HCT116 (cell line): ENCODE data around the gene MTG1. TPM values are rescaled to one million over a fixed set of nuclear protein-coding genes. Genes with fewer than 3 reads are reported as not detected.
A peak's percentile ranks its signal among the peaks of the same experiment; 100 is the strongest.

Experiments
- ATAC-seq: fragments of 200-7000 bp; cut with Tn5 transposase; 2 replicates; pipeline ENCODE4 v1.9.1; 2020; ENCODE audit warnings: mild to moderate bottlenecking, moderate library complexity
- BruUV-seq: library from RNA; stranded (reverse); fragments of 400-500 nt; replicated peaks from 2 replicates; lab custom pipeline; 2021; lab: Mats Ljungman, UMichigan
- CTCF ChIA-PET: fragments of 300-600 bp; sonication (Branson Sonifier 250); formaldehyde crosslinking; loops from one replicate; lab custom pipeline; 2021; ENCODE audit warnings: antibody characterized with exemption; lab: Charles Lee
- POLR2A ChIA-PET: fragments of 300-600, 350-600 bp; sonication (Branson Sonifier 250); formaldehyde crosslinking; loops from one replicate; lab custom pipeline; 2021; ENCODE audit warnings: antibody characterized with exemption; lab: Charles Lee
- RAD21 ChIA-PET, 2 experiments: fragments of 300-600 bp; sonication (Branson Sonifier 250); formaldehyde crosslinking; loops; one replicate each; lab custom pipeline; 2023; ENCODE audit warnings: low total read pairs in 2 of 2; ENCODE audit not compliant: uncharacterized antibody in 2 of 2, unreplicated experiment in 2 of 2, low non-redundant PET in 1 of 2; lab: Charles Lee
- DNase-seq: peaks from one replicate; pipeline ENCODE4 v3.0.0-alpha.2; 2010; ENCODE audit warnings: low read depth, low spot score
- H2AFZ ChIP-seq: fragments of 200-600 bp; shearing (Covaris generic), sonication (generic); 2 replicates; pipeline ENCODE4 v1.6.1; 2017; ENCODE audit warnings: low read depth, mixed run types, mixed read lengths, antibody characterized with exemption, low read length; ENCODE audit not compliant: poor library complexity, severe bottlenecking
- H3K27ac ChIP-seq: 2 replicates; pipeline ENCODE4 v1.5.1; 2012; ENCODE audit warnings: low read depth, low read length
- H3K27me3 ChIP-seq: fragments of 200-600 bp; sonication (generic); 2 replicates; pipeline ENCODE4 v1.6.1; 2016; ENCODE audit warnings: mixed run types, low read length, mixed read lengths; ENCODE audit not compliant: insufficient read depth
- H3K36me3 ChIP-seq, 2 experiments: fragments of 200-500 bp in 1 of 2; fragments of 200-600 bp in 1 of 2; sonication (Bioruptor generic) in 1 of 2; sonication (generic) in 1 of 2; 2 replicates each; pipeline versions ENCODE4 v1.5.1 to v1.6.1; 2014 to 2016; ENCODE audit warnings: low read length in 2 of 2, inconsistent platforms in 1 of 2, mixed read lengths in 1 of 2, mixed run types in 1 of 2; ENCODE audit not compliant: insufficient read depth in 2 of 2, control insufficient read depth in 1 of 2
- H3K4me1 ChIP-seq, 2 experiments: fragments of 200-600 bp in 1 of 2; sonication (generic) in 1 of 2; 2 replicates each; pipeline versions ENCODE4 v1.5.1 to v1.6.1; 2012 to 2017; ENCODE audit warnings: low read length in 2 of 2, inconsistent platforms in 1 of 2, mild to moderate bottlenecking in 1 of 2, mixed read lengths in 1 of 2, mixed run types in 1 of 2, moderate library complexity in 1 of 2; ENCODE audit not compliant: insufficient read depth in 2 of 2, control insufficient read depth in 1 of 2
- H3K4me2 ChIP-seq: fragments of 200-600 bp; sonication (generic); 2 replicates; pipeline ENCODE4 v1.6.1; 2017; ENCODE audit warnings: mixed run types, low read length, mixed read lengths
- H3K4me3 ChIP-seq, 2 experiments: fragments of 200-600 bp in 1 of 2; sonication (generic) in 1 of 2; replicated peaks in 1 of 2; 2 replicates each; pipeline ENCODE4 v1.5.1; 2011 to 2016; ENCODE audit warnings: low read length in 2 of 2, control low read depth in 1 of 2, low read depth in 1 of 2, mild to moderate bottlenecking in 1 of 2, mixed read lengths in 1 of 2, mixed run types in 1 of 2
- H3K79me2 ChIP-seq: fragments of 200-600 bp; sonication (generic); 2 replicates; pipeline ENCODE4 v1.6.1; 2017; ENCODE audit warnings: mild to moderate bottlenecking, mixed run types, low read length, moderate library complexity, mixed read lengths; ENCODE audit not compliant: insufficient read depth
- H3K9ac ChIP-seq: fragments of 200-600 bp; sonication (generic); 2 replicates; pipeline ENCODE4 v1.6.1; 2016; ENCODE audit warnings: low read length, mixed read lengths
- H3K9me2 ChIP-seq: fragments of 200-600 bp; sonication (generic), shearing (Covaris generic); 2 replicates; pipeline ENCODE4 v1.6.1; 2017; ENCODE audit warnings: mixed run types, mild to moderate bottlenecking, moderate library complexity; ENCODE audit not compliant: insufficient read depth
- H3K9me3 ChIP-seq, 2 experiments: fragments of 200-500 bp in 1 of 2; fragments of 200-600 bp in 1 of 2; sonication (Bioruptor generic) in 1 of 2; sonication (generic) in 1 of 2; 2 replicates each; pipeline ENCODE4 v1.6.1; 2014 to 2017; ENCODE audit warnings: low read length in 2 of 2, mixed read lengths in 2 of 2, inconsistent platforms in 1 of 2, low read depth in 1 of 2, mild to moderate bottlenecking in 1 of 2, mixed run types in 1 of 2, moderate library complexity in 1 of 2; ENCODE audit not compliant: control insufficient read depth in 1 of 2, insufficient read depth in 1 of 2
- H4K20me1 ChIP-seq: fragments of 200-600 bp; sonication (generic), shearing (Covaris generic); 2 replicates; pipeline ENCODE4 v1.6.1; 2017; ENCODE audit warnings: mixed run types, mild to moderate bottlenecking, moderate library complexity; ENCODE audit not compliant: insufficient read depth
- EZH2phosphoT487 ChIP-seq: fragments of 200-600 bp; IDR thresholded peaks from 2 replicates; pipeline ENCODE4 v1.6.1; 2018; ENCODE audit warnings: antibody characterized with exemption, borderline replicate concordance
- YY1 ChIP-seq: IDR thresholded peaks from 2 replicates; pipeline ENCODE4 v1.6.1; 2011; ENCODE audit warnings: low read length, low read depth, moderate library complexity, mild to moderate bottlenecking; ENCODE audit not compliant: insufficient replicate concordance; ENCODE audit errors: extremely low read depth
- ZFX ChIP-seq: fragments of 450-650 bp; IDR thresholded peaks from 2 replicates; pipeline ENCODE4 v1.6.1; 2017
- ZNF274 ChIP-seq: fragments of 200-500 bp; sonication (Bioruptor generic); IDR thresholded peaks from 2 replicates; pipeline ENCODE4 v1.6.1; 2014; ENCODE audit warnings: mild to moderate bottlenecking, low read depth, low read length, inconsistent platforms
- intact Hi-C: fragments of 100-400 bp; cut with micrococcal nuclease; formaldehyde crosslinking; loops from 2 replicates; pipeline ENCODE4 v1.10.0; 2022
- total RNA-seq: library from RNA; stranded (reverse); gene quantifications from one replicate; pipeline ENCODE4 v1.2.1, GENCODE V29; 2021; ENCODE audit not compliant: unreplicated experiment
- TF ChIP-seq, protein P1 (sequence below), 3 experiments: fragments of 200-600 bp in 1 of 3; sonication (generic) in 1 of 3; IDR thresholded peaks in 2 of 3; conservative IDR thresholded peaks in 1 of 3; 2 replicates each; pipeline ENCODE4 v1.5.1; 2012 to 2017; ENCODE audit warnings: low read depth in 2 of 3, low read length in 2 of 3, antibody characterized with exemption in 1 of 3, borderline replicate concordance in 1 of 3, control low read depth in 1 of 3, mild to moderate bottlenecking in 1 of 3, mixed read lengths in 1 of 3, mixed run types in 1 of 3, moderate library complexity in 1 of 3; ENCODE audit not compliant: insufficient read depth in 1 of 3
- TF ChIP-seq, protein P2 (sequence below): IDR thresholded peaks from 2 replicates; pipeline ENCODE4 v1.6.1; 2012; ENCODE audit warnings: low read depth

MTG1 gene
- total RNA-seq, 1 experiment from 2014 or later = 23.1 TPM

DNA sequence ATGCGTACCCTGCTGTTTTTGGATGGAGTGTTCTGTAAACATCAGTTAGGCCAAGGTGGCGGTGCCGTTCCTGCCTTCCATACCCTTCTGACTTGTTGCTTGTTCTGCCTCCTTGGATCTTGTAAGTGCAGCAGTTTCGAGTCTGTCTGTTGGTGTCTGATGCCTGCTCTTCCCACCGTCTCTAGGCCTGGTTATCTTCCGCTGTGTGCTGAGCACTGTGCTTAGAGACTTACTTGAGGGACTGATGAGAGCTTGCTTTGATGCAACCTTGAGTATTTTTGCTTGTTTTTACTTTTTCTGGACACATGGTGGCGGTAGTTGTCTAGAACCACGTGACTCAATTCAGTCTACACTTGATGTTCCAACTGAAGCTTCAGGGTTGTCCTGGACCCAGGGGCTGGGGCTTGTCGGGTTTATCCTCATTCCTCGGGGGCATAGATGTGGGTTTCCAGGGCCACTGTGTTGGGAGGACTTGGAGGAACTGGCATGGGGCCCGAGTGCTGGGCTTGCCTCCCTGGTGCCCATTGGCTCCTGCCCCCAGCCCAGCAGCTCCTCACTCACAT lies 44.8 kb downstream of the MTG1 start:
- peak; percentile 0 for DNase-seq
- Histone ChIP-seq H4K20me1 (no peaks in the 10 kb centered on the region), H3K4me3 (no peak overlapping the region), H3K27me3 (no peaks in the 10 kb centered on the region), H3K36me3 (no peaks in the 10 kb centered on the region), H3K9ac (no peak overlapping the region), H3K79me2 (no peaks in the 10 kb centered on the region), H3K4me1 (no peaks in the 10 kb centered on the region), H2AFZ (no peak overlapping the region), H3K9me3 (no peaks in the 10 kb centered on the region), H3K27ac (no peak overlapping the region), H3K4me2 (no peak overlapping the region), H3K9me2 (no peaks in the 10 kb centered on the region)
- intact Hi-C loops = no loop called here
- no TSS peak for BruUV-seq
- ChIA-PET CTCF (interaction anchor here (0.7 kb wide), 1 partner anchor 47 kb away, joined by 3 read pairs; no protein-coding TSS in a partner anchor), POLR2A (no interaction called here), RAD21 (interaction anchor here in 1 of 2 experiments (0.6 kb wide), 1 partner anchor 109 kb away, joined by 3 read pairs; no protein-coding TSS in a partner anchor)
- peak; percentile 52; the same call in 1 of the 2 replicates for ATAC-seq
- no peak for TF ChIP-seq EZH2phosphoT487
- TF ChIP-seq, protein P1, sequence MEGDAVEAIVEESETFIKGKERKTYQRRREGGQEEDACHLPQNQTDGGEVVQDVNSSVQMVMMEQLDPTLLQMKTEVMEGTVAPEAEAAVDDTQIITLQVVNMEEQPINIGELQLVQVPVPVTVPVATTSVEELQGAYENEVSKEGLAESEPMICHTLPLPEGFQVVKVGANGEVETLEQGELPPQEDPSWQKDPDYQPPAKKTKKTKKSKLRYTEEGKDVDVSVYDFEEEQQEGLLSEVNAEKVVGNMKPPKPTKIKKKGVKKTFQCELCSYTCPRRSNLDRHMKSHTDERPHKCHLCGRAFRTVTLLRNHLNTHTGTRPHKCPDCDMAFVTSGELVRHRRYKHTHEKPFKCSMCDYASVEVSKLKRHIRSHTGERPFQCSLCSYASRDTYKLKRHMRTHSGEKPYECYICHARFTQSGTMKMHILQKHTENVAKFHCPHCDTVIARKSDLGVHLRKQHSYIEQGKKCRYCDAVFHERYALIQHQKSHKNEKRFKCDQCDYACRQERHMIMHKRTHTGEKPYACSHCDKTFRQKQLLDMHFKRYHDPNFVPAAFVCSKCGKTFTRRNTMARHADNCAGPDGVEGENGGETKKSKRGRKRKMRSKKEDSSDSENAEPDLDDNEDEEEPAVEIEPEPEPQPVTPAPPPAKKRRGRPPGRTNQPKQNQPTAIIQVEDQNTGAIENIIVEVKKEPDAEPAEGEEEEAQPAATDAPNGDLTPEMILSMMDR (IDR thresholded peaks at IDR 0.05 in 2 of 3, conservative IDR thresholded peaks at IDR 0.05 in 1 of 3; ENCODE audit: borderline replicate concordance in 1 of 3, insufficient read depth in 1 of 3, low read depth in 2 of 3, low read length in 2 of 3) = peak; percentile 4 to 35 (median 28); a peak in 3 of 6 replicates

DNA sequence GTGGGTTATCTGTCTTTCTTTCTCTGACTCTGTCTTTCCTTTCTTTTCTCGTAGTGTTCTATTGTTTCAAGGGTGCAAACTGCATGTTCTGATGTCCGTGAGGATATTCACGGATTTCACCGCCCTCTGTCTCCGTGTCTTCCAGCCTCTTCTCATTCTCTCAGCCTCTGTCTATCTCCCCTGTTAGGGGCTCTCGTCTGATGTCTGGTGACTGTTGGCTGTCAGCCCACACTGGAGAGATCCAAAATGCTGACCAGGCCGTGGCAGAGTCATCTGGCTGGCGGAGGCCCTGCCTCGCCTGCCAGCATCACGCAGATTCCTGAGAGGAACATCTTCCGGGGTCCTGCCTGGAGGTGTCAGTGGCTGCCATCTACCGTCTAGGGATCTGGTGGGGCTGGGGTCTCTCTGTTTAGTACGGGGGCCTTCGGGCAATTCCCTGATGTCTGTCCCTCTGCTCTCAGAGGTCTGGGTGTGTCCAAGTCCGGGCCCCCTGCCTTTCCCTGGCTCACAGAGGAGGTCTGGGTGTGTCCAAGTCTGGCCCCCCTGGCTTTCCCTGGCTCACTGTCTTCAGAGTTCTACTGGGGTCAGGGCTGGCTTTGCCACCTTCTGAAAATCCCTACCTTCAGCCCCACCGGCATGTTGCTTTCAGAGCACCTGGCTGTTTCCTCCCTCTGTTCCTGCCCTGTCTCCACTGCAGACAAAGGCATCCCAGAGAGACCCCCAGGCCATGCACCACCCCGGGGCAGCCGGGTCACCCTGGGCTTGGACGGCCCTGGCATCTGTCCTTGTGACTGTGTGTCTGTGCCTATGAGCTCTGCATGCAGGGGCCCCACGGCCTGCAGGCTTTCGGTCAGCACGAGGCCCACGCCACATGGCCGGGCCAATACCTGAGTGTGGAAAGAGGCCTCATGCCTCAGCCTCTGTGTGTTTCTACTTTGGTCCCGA lies 45.8 kb downstream of the MTG1 start:
- CTCF ChIA-PET = no interaction called here
- Histone ChIP-seq H4K20me1 (no peaks in the 10 kb centered on the region), H3K9me2 (no peaks in the 10 kb centered on the region), H3K36me3 (no peaks in the 10 kb centered on the region), H3K4me2 (no peak overlapping the region), H3K27ac (no peak overlapping the region), H2AFZ (no peak overlapping the region), H3K4me3 (no peak overlapping the region), H3K79me2 (no peaks in the 10 kb centered on the region), H3K4me1 (no peaks in the 10 kb centered on the region), H3K27me3 (no peaks in the 10 kb centered on the region), H3K9ac (no peak overlapping the region), H3K9me3 (no peaks in the 10 kb centered on the region)
- BruUV-seq = no TSS peak
- intact Hi-C loops = no loop called here
- no peak for DNase-seq
- RAD21 ChIA-PET = no interaction called here
- TF ChIP-seq ZNF274 (no peak), ZFX (no peak), YY1 (no peak)
- TF ChIP-seq, protein P2, sequence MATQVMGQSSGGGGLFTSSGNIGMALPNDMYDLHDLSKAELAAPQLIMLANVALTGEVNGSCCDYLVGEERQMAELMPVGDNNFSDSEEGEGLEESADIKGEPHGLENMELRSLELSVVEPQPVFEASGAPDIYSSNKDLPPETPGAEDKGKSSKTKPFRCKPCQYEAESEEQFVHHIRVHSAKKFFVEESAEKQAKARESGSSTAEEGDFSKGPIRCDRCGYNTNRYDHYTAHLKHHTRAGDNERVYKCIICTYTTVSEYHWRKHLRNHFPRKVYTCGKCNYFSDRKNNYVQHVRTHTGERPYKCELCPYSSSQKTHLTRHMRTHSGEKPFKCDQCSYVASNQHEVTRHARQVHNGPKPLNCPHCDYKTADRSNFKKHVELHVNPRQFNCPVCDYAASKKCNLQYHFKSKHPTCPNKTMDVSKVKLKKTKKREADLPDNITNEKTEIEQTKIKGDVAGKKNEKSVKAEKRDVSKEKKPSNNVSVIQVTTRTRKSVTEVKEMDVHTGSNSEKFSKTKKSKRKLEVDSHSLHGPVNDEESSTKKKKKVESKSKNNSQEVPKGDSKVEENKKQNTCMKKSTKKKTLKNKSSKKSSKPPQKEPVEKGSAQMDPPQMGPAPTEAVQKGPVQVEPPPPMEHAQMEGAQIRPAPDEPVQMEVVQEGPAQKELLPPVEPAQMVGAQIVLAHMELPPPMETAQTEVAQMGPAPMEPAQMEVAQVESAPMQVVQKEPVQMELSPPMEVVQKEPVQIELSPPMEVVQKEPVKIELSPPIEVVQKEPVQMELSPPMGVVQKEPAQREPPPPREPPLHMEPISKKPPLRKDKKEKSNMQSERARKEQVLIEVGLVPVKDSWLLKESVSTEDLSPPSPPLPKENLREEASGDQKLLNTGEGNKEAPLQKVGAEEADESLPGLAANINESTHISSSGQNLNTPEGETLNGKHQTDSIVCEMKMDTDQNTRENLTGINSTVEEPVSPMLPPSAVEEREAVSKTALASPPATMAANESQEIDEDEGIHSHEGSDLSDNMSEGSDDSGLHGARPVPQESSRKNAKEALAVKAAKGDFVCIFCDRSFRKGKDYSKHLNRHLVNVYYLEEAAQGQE = no peak
- POLR2A ChIA-PET = no interaction called here
- ATAC-seq = no peak
